HUES6 (cell line): ENCODE results near the gene NIN.

Experiments used
- H3K27ac ChIP-seq: 2 replicates; pipeline ENCODE4 v1.7.0; 2013; ENCODE audit warnings: low read depth, mild to moderate bottlenecking, low read length, inconsistent platforms
- H3K27me3 ChIP-seq: 2 replicates; pipeline ENCODE4 v1.6.1; 2013; ENCODE audit warnings: low read length; ENCODE audit not compliant: control insufficient read depth, insufficient read depth
- H3K36me3 ChIP-seq: 2 replicates; pipeline ENCODE4 v1.6.1; 2013; ENCODE audit warnings: low read length; ENCODE audit not compliant: control insufficient read depth, insufficient read depth
- H3K4me1 ChIP-seq: 2 replicates; pipeline ENCODE4 v1.6.1; 2013; ENCODE audit warnings: low read length; ENCODE audit not compliant: control insufficient read depth, insufficient read depth
- H3K4me3 ChIP-seq: 2 replicates; pipeline ENCODE4 v1.5.1; 2013; ENCODE audit warnings: low read depth, low read length
- H3K9ac ChIP-seq: one replicate; pipeline ENCODE4 v1.6.1; 2013; ENCODE audit warnings: mild to moderate bottlenecking, low read length
- H3K9me3 ChIP-seq: 2 replicates; pipeline ENCODE4 v1.6.1; 2013; ENCODE audit warnings: low read depth, low read length; ENCODE audit not compliant: control insufficient read depth, insufficient read depth

The NIN gene

DNA sequence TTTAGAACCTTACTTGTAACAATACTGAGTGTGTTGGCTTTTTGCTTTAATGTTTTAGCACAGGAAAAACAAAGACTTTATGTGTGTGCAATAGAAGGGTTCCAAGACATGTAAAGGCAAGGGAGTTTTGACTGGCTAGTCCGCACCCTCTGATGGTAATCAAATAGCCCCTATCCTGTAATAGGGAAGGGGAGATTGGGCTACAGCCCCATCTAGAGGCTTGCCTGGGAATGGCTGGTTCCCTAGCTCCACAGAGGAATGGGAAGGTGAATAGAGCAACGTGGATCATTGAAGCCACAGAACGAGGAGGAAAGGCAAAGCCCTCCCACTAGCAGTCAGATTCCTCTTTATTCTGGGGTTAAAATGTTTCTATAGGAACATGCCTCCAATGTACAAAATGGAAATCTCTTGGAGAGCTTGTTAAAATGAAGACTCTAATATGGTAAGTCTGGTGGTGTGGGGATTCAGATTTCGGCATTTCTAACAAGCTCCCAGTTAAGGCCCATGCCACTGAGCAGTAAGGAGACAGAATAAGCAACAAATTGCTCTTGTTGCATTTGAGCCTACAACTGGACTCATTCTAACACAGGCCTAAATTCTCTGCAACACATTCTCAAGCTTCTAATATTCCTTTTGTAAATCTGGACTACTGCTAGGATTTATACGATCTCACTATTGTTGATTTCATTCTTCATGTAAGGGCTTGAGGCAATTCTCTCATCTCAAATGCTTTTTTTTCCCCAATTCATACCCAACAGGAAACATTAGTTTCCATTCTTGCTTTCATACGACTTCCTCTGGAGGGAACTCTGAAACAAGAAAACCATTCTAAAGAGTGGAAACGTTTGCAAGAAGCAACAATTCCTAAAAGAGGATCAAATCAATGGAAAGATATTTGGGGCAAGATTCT, 57.1 kb downstream of the NIN start:
- H3K4me3 ChIP-seq, result no peak overlapping the region
- H3K27ac ChIP-seq, result no peak overlapping the region
- H3K27me3 ChIP-seq, result no peaks in the 10 kb centered on the region

DNA sequence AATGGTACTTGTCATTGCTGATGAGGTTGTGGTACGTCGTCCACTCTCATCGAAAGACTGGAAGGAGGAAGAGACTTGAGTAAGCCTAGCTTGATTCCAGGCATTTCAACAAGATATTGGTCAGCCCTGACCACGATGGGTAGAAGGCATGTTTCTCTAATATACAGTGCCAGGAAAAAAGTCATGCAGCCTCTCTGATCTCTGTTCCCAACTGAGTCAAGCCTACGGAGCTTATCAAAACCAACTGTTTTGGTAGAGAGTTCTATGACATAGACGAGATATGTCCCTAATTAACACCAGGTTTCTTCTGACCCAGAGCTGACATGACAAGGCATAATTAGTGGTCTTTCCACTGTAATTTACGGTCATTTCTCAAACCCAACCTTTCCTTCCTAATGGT, 58.5 kb downstream of the NIN start:
- no peaks in the 10 kb centered on the region for H3K27me3 ChIP-seq
- peaks cover 48% of the 10 kb centered on the region for H3K36me3 ChIP-seq
- no peak overlapping the region for H3K4me3 ChIP-seq
- H3K4me1 ChIP-seq, result peaks cover 6% of the 10 kb centered on the region; the same call in 1 of the 2 replicates
- no peak overlapping the region for H3K27ac ChIP-seq
- H3K9me3 ChIP-seq, result no peaks in the 10 kb centered on the region
- H3K9ac ChIP-seq, result no peak overlapping the region

More for the DNA sequence above, 57.1 kb downstream of the NIN start:
- H3K9me3 ChIP-seq, result no peaks in the 10 kb centered on the region
- no peak overlapping the region for H3K9ac ChIP-seq
- H3K4me1 ChIP-seq, result peaks cover 8% of the 10 kb centered on the region; the same call in 1 of the 2 replicates
- peaks cover 40% of the 10 kb centered on the region for H3K36me3 ChIP-seq

DNA sequence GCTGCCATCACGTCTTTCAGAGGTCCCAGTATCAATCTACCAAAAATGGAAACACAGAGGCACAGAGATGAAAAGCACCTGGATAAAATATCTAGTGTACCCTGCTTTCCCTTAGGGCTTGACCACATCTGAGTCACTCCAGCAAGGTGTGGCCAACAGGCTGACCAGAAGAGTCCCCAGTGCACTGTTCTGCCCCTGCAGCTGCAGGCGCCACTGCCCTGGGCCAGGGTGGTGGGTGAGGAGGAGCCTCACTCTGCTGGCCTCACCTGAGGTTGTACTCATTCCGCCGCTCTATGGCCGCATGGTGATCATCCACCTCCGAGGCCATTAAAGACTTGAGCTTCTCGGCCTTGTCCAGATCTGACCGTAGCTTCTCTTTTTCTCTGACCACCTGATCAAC, 60.4 kb downstream of the NIN start:
- Histone ChIP-seq H3K9ac (no peak overlapping the region), H3K27ac (no peak overlapping the region), H3K36me3 (peaks cover 56% of the 10 kb centered on the region), H3K9me3 (no peaks in the 10 kb centered on the region), H3K4me3 (no peak overlapping the region), H3K27me3 (no peaks in the 10 kb centered on the region), H3K4me1 (peaks cover 6% of the 10 kb centered on the region; the same call in 1 of the 2 replicates)

DNA sequence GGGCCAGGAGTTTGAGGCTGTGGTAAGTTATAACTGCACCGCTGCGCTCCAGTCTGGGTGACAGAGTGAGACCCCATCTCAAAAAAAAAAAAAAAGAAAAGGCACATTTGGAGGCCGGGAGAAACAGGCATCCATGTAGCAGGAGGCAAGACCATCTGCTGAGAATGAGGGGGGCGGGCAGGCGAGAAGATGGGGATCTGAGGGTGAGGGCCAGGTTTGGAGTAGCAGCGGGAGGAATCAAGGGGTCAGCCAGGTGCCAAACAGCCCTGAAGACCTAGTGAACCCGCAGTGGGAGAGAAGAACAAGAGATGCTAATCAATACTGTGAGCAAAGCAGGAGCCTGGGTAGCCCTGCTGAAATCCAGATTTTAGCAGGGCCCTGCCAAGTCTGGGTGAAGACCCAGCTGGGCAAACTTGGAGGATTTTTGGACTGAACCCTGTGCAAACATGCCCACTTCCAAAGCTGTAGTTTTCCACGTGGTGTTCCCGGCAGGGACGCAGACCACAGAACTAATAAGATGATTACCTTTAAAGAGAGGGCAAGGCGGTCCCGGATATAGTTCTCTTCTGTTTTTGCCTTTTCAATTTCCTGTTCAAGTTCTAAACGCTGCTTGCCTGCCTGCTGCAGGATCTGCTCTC, 61.0 kb downstream of the NIN start:
- Histone ChIP-seq H3K9me3 (no peaks in the 10 kb centered on the region), H3K9ac (no peak overlapping the region), H3K27ac (no peak overlapping the region), H3K36me3 (peaks cover 56% of the 10 kb centered on the region), H3K27me3 (no peaks in the 10 kb centered on the region), H3K4me1 (no peaks in the 10 kb centered on the region; the same call in 1 of the 2 replicates), H3K4me3 (no peak overlapping the region)

DNA sequence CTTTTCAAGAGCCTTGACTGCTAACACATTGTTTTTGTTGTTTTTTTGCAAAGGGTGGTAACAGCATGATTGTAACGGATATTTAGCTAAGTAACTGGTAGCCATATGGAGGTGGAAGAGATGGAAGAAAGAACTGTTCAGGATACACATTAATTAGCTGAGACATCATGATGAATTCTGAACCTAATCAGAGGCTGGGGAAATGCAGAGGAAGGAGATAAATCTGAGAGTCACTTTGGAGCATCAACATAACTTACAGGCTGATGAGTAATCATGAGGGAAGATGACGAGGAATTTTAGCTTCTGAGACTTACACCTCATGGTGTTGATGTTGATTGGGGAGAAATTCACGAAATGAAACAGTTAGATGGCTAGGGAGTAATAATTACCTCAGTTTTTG, 62.3 kb downstream of the NIN start:
- Histone ChIP-seq H3K36me3 (peaks cover 66% of the 10 kb centered on the region), H3K9me3 (no peaks in the 10 kb centered on the region), H3K27me3 (no peaks in the 10 kb centered on the region), H3K27ac (no peak overlapping the region), H3K4me3 (no peak overlapping the region), H3K4me1 (no peaks in the 10 kb centered on the region; the same call in 1 of the 2 replicates), H3K9ac (no peak overlapping the region)

DNA sequence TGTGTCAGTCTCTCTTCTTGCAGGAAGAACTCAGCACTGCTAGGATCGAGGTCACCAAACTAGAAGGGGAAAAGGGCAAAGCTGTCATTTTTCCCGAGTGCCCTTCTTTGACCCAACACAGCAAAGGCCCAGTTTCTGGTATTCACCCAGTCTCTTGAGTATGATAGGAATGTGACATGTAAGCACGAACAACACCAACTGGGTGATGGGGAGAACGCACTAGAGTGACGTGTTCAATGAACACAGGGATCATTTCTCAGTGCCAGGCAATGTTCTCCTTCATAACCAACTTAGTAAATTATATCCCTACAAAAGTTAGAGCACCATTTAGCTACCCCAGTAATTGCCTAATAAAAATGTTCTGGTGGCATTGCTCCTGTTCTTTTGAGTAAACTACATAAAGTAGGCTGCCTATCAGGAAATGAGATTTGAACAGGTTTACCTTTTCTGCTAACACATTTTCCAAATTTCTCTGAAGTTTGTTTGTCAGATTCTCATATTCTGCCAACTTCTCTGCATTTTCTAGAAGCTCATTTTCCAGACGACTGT, 64.5 kb downstream of the NIN start:
- Histone ChIP-seq H3K4me3 (no peak overlapping the region), H3K9me3 (no peaks in the 10 kb centered on the region), H3K9ac (no peak overlapping the region), H3K36me3 (peaks cover 76% of the 10 kb centered on the region), H3K4me1 (no peaks in the 10 kb centered on the region; the same call in 1 of the 2 replicates), H3K27ac (no peak overlapping the region), H3K27me3 (no peaks in the 10 kb centered on the region)

DNA sequence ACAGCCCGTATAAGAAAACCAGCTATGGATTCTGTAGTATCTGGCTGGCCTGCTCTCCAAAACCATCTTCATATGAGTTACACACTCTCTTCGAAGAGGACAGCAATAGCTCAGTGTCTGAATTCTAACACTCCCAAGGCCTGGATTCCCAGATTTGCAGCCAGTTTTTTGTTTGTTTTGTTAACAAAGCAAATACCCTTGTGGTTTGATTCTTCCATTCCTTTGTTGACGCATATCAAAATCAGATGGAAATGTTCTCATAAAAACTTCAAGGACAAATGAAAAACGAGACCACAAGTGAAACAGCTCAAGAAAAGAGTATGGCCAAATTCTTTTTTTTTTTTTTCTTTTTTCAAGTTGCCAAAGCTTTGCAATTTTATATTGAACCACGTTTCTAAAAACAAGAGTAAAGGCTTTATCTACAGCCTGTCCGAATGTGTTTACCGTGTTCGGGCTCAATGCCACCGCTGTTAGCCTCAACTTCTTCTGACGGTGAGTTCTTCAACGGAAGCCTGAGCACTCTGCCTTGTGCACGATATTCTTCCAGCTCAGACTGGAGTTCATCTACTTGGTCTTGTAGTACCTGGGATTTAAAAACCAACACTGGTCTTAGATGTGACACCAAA, 67.5 kb downstream of the NIN start:
- no peak overlapping the region for H3K27ac ChIP-seq
- no peaks in the 10 kb centered on the region for H3K27me3 ChIP-seq
- no peak overlapping the region for H3K9ac ChIP-seq
- no peak overlapping the region for H3K4me3 ChIP-seq
- no peaks in the 10 kb centered on the region; the same call in 1 of the 2 replicates for H3K4me1 ChIP-seq
- no peaks in the 10 kb centered on the region for H3K9me3 ChIP-seq
- H3K36me3 ChIP-seq, result peaks cover 70% of the 10 kb centered on the region

DNA sequence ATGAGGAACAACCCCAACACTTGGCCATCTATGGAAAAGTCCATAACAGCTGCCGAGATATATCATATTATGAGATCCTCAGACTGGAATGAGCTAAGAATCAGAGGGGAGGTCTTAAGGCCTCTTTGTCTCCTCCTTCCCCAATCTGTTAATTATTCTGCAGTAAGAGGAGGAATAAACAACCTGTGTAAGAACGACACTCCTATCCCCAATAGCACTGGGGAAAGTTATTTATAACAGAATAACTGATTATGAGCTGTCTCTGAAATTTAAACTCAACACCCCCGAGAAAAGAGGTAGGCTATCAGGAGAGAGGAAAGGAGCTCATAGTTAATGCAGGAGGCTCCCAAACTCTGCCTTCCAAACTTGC, 68.0 kb downstream of the NIN start:
- Histone ChIP-seq H3K4me3 (no peak overlapping the region), H3K9ac (no peak overlapping the region), H3K4me1 (no peaks in the 10 kb centered on the region; the same call in 1 of the 2 replicates), H3K36me3 (peaks cover 69% of the 10 kb centered on the region), H3K9me3 (no peaks in the 10 kb centered on the region), H3K27ac (no peak overlapping the region), H3K27me3 (no peaks in the 10 kb centered on the region)

DNA sequence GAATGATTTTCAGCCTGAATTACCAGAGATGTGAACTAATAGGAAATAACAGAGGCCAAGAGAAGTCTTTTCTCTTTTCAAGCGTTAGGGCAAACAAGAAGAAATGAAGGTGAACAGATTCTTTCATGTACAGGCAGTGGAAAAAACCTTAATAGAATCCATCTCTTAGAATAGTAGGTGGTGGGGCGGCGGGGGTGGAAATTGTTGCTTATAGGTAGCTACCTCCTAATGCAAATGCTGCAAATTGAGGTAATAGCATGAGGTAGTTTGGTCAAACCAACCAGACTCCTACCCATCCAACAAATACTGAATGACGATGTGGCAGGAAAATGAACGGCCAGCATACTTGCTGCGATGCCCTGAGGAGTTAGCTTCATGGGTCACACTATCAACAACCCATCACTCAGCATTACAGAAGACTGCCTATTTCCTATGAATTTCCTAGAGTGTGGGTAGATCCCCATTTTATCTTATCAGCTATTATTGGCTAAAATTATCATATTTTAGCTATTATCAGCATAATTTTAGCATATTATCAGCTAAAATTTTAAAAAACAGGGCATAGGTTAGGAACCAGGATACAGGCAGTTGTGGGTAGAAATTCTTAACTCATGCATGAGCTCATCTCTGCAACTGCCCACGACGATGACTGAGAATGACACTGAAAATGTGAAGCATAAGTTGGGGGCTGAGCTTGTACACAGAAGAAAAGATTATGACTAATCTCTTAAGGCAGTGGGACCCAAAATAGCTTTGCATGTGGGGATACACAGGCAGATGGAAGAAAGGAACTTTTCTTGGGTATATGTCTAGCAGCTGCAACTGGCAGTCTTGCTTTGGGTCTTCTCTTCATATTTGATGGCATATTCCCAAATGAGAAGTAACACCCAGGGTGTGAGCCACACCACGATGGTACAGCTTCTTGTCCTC, 68.7 kb downstream of the NIN start:
- no peak overlapping the region for H3K9ac ChIP-seq
- H3K27ac ChIP-seq, result no peak overlapping the region
- H3K9me3 ChIP-seq, result no peaks in the 10 kb centered on the region
- H3K27me3 ChIP-seq, result no peaks in the 10 kb centered on the region
- peaks cover 73% of the 10 kb centered on the region for H3K36me3 ChIP-seq
- no peak overlapping the region for H3K4me3 ChIP-seq
- H3K4me1 ChIP-seq, result no peaks in the 10 kb centered on the region; the same call in 1 of the 2 replicates
